SK-MEL-5 (cell line): ENCODE data around the gene KIFC3. TPM values are rescaled to one million over a fixed set of nuclear protein-coding genes. Genes with fewer than 3 reads are reported as not detected.
"Not testable (repeated sequence)": the region's sequence is repeated elsewhere in the genome, so short reads cannot be mapped to it uniquely, and the experiment has no call there.

Experiments used
- DNase-seq: peaks from one replicate; pipeline ENCODE4 v3.0.0-alpha.2; 2016; ENCODE audit warnings: low read depth, low spot score
- in situ Hi-C: cut with HindIII; loops from 2 replicates; pipeline ENCODE4 v1.10.0; 2016; ENCODE audit warnings: low sequenced_read_pairs, high pct_unique_total_duplicates, low pct_unique_long_range_greater_than_20kb
- total RNA-seq: library from RNA; depleted of rRNA; stranded (reverse); fragments of >200 nt; shearing (Covaris generic); gene quantifications from 2 replicates; pipeline ENCODE4 v1.2.3, GENCODE V29; 2014

The KIFC3 gene
- total RNA-seq, 1 experiment from 2014 or later, result 68.1 TPM

DNA sequence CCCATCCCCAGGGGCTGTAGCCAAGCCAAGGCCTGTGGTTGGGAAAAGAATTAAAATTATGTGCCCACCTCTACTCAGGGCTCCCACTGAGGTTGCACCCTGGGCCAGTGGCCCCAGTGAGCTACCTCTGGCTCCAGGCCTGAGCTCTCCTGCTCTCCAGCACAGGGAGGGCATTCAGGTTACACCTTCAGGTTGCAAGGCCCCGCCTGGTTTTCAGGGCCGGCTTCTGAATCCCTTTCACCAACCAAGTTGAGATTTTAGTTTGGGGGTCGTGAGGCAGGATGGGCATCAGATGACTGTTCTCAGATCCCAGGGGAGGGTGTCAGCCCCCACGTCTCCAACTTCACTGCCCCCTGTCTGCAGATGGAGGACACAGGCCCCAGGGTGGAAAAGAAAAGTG, 74.7 kb downstream of the KIFC3 start:
- in situ Hi-C loops, result no loop called here
- DNase-seq, result no peak

DNA sequence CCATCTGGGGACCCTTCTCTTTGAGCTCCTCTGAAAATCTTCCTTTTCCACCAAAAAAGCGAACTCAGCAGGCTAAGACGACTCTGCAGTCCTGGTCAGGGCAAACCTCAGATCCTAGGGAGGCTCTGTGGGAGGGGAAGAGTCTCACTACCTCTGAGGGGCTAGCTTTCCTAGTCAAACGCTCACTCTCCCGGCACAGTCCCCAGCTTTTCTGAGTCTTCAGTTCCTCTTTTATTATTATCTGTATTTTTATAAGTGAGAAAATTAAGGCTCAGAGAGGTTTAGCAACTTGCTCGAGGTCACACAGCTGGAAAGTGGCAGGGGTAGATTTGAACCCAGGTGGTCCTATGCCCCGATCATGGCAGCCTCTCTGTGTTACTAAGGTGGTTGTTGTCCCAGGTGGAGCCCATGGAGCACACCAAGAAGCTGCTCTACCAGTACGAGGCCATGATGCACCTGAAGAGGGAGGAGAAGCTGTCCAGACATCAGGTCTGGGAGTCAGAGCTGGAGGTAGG, 75.8 kb downstream of the KIFC3 start:
- in situ Hi-C loops, result no loop called here

GRCh38 chr16:57725976-57726375, 76.3 kb downstream of the KIFC3 start:
- in situ Hi-C loops, result no loop called here

More for the DNA sequence above, 75.8 kb downstream of the KIFC3 start:
- no peak for DNase-seq

DNA sequence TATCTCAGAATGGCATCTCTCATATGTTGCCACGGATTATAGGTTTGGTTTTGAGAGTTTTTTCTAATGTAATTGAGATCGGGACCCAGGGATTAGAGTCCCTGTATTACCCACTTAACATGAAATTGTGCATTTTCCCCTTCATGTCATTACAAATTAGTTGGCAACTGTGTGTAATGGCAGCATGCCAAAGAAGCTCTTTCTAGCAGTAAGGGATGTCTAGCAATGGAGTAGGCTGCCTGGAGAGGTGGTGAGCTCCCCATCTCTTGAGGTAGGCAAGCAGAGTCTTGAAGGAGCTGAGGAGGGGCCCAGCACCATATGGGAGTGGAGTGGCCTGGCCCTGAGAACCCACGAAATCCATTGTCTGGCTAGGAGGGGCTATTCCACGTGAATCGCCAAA, 76.7 kb downstream of the KIFC3 start:
- no peak for DNase-seq
- in situ Hi-C loops, result no loop called here

More at GRCh38 chr16:57725976-57726375, 76.3 kb downstream of the KIFC3 start:
- no peak for DNase-seq

DNA sequence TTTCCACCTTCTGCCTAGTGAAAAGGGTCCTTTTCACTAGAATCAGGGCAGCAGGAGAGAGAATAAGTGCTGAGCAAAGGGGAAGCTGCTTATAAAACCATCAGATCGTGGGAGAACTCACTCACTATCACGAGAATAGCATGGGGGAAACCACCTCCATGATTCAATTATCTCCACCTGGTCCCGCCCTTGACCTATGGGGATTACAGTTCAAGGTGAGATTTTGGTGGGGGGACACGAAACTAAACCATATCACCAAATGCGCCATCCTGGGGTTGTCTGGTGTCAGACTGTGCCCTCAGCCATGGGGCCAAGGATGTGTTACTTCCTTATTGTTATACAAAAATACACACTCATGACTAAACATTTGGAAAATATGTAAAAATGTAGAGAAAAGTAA, 77.1 kb downstream of the KIFC3 start:
- in situ Hi-C loops, result no loop called here
- no peak for DNase-seq

GRCh38 chr16:57724531-57724930, 77.8 kb downstream of the KIFC3 start:
- no peak for DNase-seq
- in situ Hi-C loops, result no loop called here

GRCh38 chr16:57723170-57723569, 79.1 kb downstream of the KIFC3 start:
- in situ Hi-C loops, result no loop called here
- DNase-seq, result peak; percentile 40

GRCh38 chr16:57722651-57723050, 79.6 kb downstream of the KIFC3 start:
- no peak for DNase-seq
- in situ Hi-C loops, result no loop called here

DNA sequence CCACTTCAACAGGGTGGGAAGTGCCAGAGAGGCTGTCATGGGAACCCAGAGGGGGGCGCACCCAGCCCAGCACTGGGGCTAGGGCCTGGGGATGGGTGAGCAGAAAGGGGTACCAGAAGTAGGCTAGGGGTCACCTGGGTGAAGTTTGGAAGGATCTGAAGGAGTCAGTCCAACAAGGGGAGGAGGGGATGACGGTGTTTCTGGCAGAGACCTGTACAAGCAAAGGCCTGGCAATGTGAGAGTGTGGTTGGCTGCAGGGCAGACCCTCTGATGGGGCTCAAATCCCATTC, 80.1 kb downstream of the KIFC3 start:
- no peak for DNase-seq
- in situ Hi-C loops, result no loop called here

DNA sequence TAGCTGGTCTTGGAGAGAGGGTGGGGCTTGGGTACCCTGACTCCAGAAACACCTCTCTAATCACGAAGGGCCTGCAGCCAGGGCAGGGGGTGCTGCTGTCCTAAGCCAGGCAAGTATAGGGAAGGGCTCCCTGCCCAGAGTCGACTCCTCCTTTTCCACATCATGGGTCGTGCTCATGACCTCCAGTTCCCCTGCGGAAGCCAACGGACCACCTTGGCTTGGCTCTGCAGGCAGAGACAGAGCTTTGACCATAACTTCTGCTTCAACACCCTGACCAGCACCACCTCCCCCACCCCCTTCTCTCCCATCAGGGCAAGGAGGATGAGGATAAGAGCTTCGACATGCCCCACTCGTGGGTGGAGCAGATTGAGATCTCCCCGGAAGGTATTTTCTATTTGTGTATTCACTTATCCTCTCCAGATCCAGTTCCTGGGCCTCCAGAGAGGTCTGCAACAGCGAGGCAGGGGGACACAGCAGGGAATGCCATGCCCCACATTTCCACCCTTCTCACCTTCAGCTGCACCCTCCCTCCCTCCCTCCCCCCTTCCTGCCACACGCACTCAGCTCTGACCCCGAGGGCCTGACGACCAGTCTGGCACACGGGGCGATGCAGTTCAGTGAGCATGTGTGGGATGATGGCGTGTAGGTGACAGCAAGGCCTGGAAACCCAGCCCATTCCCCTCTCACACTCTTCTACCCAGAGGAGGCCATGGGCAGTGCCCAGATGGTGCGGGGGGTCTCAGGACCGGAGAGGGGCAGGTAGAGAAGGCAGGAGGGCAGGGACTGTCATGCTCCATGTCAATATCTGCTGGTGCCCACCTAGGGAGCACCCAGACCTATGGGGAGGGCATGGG, 80.7 kb downstream of the KIFC3 start:
- in situ Hi-C loops, result no loop called here
- no peak for DNase-seq

DNA sequence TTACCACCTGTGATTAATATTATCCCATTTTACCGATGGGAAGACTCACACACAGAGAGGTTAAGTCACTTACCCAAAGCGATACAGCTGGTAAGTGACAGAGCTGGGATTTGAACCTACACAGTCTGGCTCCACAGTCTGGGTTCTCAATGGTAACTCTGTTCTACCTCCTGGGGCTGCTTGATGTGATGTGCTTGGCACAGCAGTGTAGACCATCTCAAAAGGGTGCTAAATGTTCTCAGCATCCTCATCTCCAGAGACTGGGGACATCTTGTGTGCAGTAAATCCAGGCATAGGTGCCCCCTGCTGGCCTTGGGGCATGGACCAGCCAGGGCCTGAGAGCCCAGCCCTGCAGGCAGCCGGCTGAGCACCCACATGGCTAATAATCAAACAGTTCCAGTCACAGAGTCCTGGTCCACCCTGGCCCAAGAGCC, 82.1 kb downstream of the KIFC3 start:
- DNase-seq, result peak; percentile 70
- in situ Hi-C loops, result no loop called here

DNA sequence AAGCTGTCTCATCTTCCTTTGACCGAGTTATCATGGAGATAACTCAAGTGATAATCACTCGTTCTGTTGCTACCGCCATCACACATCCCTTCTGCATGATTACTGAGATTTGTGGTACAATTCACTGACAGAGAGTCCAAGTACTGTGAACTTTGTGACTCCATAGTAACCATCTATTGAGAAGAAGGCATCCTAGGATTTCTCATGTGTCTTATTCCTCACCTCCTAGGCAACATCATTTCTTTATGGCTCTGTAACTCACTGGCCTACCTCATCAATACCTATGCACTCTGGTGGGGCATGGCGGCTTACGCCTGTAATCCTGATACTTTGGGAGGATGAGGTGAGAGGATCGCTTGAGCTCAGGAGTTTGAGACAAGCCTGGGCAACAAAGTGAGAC, 88.2 kb downstream of the KIFC3 start:
- in situ Hi-C loops, result no loop called here
- no peak for DNase-seq

- DNase-seq, result no peak
- in situ Hi-C loops, result no loop called here
Measured at GRCh38 chr16:57713596-57713995, 88.7 kb downstream of the KIFC3 start.

DNA sequence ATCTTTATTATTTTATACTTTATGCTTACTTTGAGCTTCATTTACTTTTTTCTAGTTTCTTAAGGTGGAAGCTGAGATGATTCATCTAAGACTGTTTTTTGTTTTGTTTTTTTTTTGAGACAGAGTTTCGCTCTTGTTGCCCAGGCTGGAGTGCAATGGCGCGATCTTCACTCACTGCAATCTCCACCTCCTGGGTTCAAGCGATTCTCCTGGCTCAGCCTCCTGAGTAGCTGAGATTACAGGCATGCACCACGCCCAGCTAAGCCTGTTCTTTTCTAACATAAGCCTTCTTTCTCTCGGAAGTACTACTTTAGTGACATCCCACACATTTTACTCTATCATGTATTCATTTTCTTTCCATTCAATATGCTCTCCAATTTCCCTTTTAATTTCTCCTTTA, 89.7 kb downstream of the KIFC3 start:
- DNase-seq, in situ Hi-C loops: not testable (repeated sequence)

DNA sequence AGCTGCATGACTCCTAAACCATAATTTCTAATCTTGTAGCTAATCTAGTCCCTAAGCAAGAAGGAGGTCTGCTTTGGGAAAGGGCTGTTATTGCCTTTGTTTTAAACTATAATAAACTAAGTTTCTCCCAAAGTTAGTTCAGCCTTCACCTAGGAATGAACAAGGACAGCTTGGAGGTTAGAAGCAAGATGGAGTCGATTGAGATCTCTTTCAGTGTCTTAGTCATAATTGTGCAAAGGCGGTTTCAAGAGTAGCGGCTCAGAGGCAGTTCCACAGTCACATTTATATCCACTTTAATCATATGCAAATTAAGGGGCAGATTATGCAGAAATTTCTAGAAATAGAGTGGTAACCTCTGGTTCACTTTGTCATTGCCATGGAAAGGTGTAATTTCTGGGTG, 90.3 kb downstream of the KIFC3 start:
- in situ Hi-C loops, result no loop called here
- no peak for DNase-seq

- in situ Hi-C loops, result no loop called here
- no peak for DNase-seq
Measured at GRCh38 chr16:57711346-57711745, 90.9 kb downstream of the KIFC3 start.

DNA sequence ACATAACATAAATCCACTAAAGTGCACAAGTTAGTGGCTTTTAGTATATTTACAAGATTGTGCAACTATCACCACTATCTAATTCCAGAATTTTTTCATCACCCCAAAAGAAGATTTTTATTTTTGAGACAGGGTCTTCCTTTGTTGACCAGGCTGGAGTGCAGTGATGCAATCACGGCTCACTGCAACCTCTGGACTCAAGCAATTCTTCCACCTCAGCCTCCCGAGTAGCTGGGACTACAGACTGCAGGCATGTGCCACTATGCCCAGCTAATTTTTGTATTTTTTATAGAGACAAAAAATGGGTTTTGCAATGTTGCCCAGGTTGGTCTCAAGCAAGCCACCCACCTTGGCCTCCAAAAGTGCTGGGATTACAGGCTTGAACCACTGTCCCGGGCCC, 92.6 kb downstream of the KIFC3 start:
- DNase-seq, result no peak
- in situ Hi-C loops, result no loop called here
